Left forelimb (tissue), 1 donor: ENCODE results near the gene CCBE1.
"Not testable (repeated sequence)": the region's sequence is repeated elsewhere in the genome, so short reads cannot be mapped to it uniquely, and the experiment has no call there.

ENCODE experiments used
- DNase-seq: peaks from one replicate; pipeline ENCODE4 v3.0.0-alpha.2; 2018; ENCODE audit warnings: low spot score

Gene CCBE1

DNA sequence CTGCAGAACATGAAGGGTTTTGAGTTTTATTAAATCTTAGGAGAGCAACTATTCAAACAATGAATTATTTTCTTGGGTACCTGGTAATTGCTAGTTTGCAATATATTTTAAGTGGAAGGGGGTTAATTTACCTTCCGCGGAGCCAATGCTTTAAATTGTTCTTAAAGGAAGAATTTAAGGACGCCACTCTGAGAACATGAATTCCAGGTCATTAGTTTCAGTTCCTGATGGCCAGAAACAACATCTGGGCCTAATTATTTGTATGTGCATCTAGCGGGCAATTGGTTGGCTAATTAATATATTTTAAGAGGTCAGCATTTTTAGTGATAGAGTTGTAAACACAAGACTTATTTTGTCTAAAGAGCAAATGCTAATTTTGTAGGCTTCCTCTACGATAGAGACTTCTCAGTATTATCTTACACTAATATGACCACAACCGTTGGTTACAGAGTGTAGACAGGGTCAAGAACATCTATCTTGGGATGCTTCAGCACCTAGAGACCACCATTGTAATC lies 40.8 kb downstream of the CCBE1 start:
- DNase-seq = no peak

DNA sequence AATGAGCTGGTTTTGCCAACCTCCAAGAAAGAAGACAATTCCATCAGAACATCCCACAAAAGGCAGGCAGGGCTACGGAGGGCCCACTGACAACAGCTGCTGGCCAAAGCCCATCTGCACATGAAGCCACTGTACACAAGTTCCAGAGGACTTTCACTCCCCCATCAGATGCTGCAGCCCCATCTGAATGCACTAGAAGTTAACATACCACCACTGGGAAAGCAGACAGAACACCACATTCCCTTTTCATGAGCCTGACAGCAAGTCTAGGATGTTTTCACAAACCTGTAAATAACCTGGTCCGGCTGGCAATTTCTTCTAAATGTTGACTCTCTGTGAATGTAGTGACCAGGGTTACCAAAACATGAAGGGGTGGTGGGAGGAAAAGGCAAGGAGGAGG lies 41.5 kb downstream of the CCBE1 start:
- DNase-seq = no peak

DNA sequence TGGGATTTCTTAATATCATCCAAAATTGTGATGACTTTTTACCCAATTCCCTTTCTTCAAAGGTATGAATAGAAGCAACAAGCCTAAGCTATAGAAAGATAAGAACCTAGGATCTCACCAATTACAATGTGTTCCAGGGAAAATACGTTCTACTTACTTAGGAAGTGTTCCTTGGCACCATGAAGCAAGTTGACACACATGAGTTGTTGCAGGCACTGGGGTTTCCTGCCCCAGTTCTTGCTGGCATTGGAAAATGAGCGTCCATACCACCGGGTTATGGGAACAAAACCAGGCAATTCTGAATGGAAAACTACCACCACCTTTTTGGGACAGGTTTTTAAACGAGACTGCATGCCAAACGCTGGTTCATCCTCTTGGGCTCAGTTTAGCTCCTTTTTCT lies 46.2 kb downstream of the CCBE1 start:
- DNase-seq = no peak

DNA sequence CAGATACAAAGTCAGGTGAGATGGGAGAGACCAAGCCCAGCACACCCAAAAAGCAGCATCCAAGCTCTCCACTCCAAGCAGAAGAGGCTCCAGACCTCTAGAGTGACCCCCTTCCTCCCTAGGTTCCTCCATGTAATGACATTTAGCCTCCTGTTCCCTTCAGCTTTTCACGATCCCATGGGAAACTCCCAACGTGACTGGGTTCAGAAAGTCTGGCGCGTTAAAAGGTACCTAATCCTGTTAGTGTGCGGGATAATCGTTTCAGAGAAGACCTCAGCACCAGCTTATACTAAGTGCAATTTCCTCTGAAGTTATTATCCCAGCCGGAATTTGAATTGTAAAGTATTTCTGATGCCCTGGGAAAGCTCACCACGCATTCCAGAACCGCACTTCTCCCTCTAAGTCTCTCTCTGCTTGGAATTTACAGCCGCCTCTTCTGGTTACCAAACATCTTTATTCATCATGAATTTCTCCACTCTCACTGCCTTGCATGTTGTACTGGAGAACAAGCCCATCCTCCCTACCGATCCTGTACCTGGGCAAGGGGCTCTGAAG lies 46.9 kb downstream of the CCBE1 start:
- DNase-seq = no peak

DNA sequence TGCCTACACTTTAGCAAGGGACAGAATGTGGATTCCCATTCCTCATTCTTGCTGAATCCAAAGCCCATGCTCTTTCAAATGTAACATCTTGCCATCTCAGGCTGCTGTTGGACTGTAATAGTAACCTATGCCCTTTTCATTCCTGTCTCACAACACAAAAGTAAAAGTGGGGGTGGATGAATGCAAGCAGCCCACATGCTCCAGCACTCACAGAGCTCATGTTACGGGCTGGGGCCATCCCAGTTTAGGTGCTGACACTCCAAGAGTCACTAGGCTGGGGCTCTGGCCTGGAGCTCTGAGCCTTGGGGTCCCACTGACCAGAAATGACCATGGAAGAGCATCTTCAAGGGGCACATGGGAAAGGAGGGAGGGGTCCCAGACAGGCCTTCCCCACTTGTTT lies 47.6 kb downstream of the CCBE1 start:
- DNase-seq = no peak

GRCh38 chr18:59648469-59648868 lies 48.8 kb downstream of the CCBE1 start:
- DNase-seq = not testable (repeated sequence)

- DNase-seq = no peak
These were observed 50.3 kb downstream of the CCBE1 start for GRCh38 chr18:59646963-59647307.

- DNase-seq = no peak
These were observed 50.8 kb downstream of the CCBE1 start for GRCh38 chr18:59646228-59646962.

GRCh38 chr18:59643740-59644139 lies 53.5 kb downstream of the CCBE1 start:
- no peak for DNase-seq

DNA sequence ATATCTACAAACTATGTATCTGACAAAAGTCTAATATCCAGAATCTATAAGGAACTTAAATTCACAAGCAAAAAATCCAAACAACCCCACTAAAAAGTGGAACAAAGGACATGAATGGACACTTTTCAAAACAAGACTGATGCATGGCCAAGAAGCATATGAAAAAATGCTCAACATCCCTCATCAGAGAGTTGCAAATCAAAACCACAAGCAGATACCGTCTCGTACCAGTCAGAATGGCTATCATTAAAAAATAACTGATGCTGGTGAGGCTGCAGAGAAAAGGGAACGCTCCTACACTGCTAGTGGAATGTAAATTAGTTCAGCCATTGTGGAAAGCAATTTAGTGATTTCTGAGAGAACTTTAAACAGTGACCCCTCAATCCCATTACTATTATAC lies 56.5 kb downstream of the CCBE1 start:
- peak; percentile 3 for DNase-seq

- DNase-seq = no peak
These were observed 57.4 kb downstream of the CCBE1 start for GRCh38 chr18:59639821-59640220.

DNA sequence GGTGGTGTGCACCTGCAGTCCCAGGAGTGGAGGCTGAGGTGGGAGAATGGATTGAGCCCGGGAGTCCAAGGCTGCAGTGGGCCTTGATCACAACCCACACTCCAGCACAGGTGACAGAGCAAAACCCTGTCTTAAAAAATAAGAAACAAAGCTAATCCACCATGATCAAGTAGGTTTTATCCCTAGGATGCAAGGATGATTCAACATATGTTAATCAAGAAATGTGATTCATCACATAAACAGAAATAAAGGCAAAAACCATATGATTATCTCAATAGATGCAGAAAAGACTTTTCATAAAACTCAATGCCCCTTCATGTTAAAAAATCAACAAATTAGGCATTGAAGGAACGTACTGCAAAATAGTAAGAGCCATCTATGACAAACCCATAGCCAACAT lies 58.1 kb downstream of the CCBE1 start:
- DNase-seq = no peak

- no peak for DNase-seq
These were observed 63.2 kb downstream of the CCBE1 start for GRCh38 chr18:59633961-59634485.

GRCh38 chr18:59633317-59633716 lies 63.9 kb downstream of the CCBE1 start:
- DNase-seq = no peak

DNA sequence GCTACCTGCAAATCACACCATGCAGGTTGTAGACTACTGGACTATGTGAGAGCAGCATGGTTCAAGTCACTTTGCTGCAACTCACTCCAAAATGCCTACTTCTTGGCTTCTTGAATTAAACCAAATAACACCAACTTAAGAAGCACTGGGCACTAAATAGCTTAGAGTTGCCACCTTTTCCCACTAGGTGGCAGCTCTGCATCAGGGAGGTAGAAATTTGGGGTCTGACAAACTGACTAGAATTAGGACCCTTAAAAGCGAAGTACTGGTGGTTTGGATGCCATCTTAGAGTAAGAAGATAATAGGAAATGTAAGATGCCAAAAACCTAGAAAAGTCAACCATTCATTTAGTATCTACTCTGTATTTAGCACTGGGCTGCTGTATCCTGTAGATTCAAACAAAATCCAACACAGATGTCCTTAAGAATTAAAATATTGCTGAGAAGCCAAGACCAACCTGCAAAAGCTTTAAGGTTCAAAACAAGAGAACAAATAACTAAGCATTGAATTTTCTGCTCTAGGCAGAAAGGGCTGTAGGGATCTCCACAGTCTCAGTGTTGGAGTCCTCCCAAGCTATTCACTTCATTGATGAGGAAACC lies 65.5 kb downstream of the CCBE1 start:
- no peak for DNase-seq

DNA sequence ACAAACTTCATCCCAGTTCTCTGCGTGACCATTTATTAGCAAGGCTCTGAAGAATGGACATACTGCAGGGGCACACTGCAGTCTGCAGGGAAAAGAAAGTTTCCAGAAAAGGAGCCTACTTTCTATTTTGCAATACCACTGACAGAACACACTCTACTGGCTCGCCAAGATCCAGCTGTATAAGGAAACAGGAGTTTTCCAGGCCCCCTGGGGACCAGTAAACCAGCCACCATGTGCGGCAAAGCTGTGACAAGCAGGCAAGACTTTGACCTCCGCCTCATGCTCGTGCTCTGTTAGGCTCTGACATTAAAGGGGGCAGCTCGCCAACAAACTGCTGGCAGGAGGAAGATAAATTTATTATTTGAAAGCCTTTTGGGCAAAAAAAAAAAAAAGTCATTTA lies 67.3 kb downstream of the CCBE1 start:
- DNase-seq = no peak

DNA sequence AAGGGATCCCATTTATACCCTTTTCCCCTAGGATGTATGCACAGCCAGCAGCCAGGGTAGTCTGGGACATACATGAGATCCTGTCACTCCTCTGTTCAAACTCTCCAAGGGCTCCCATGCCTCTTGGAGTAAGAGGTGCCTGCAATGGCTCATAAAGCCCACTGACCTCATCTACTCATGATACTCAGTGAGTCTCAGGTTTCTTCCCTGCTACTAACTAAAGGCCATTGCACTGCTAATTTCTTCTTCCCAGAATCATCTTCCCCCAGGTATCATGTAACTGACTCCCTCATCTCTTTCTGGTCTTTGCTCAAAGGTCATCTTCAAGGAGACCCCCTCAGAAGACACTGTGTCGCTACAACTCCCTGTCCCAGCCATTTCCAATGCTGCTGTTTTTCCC lies 68.2 kb downstream of the CCBE1 start:
- DNase-seq = no peak

DNA sequence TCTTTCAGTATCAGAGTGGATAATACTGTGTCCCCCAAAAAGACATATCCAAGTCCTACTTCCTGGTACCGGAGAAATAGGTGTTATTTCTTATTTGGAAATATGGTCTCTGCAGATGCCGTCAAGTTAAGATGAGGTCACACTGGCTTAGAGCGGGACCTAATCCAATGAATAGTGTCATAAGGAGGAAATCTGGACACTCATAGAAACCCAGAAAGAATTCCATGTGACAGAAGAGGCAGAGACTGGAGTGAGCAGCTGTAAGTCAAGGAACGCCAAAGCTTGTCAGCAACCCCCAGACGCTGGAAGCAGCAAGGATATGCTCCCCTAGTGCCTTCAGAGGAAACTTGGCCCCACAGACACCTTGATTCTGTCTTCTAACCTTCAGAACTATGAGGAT lies 69.8 kb downstream of the CCBE1 start:
- no peak for DNase-seq

- no peak for DNase-seq
These were observed 72.9 kb downstream of the CCBE1 start for GRCh38 chr18:59624369-59624765.

DNA sequence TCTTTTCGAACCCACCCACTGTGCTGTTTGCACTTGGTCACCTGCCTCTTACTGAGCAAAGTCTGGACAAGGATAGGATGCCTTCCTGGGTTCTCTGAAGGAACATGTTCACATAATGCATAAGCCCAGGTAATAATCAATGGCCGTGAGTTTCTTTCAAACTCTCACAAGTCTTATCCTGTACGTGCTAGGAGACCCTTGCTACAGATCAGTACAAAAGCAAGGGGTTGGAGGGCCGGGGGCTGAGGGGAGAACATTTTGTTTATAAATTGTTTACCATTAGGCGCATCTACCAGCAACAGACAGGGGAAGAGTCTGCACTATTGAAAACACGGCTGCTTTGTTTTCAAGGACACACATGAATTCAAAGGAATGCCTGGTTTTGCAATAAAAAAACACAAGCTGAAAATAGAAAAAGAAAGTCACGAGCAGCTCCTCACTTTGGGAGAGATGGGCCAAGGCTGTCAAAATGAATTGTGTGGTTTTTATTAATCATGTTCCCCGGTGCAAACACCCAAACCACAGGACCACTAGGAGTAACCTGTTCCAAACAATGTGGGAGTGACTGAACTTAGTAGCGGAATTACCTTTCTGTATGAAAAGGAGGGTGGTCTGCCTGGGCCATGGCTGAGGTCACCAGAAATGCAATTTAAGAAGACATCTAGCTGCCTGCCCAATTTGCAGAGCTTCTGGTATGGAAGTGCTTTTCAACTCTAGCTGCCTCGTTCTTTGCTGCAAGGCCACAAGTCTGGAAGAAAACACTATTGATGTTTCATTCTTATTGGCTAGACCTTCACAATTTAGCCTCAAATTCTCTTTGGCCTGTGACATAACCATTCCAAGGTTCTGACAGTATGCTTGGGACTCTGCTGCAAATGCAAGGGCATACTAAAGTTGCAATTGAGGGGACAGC lies 73.5 kb downstream of the CCBE1 start:
- DNase-seq = no peak

GRCh38 chr18:59621027-59621426 lies 76.2 kb downstream of the CCBE1 start:
- DNase-seq = no peak

- DNase-seq = no peak
These were observed 76.8 kb downstream of the CCBE1 start for GRCh38 chr18:59620381-59620780.
